DMS 273 treated with DMSO at 0.1 percent for 48 hours (cell line): ENCODE measurements around the gene B3GAT2.

Source experiments
- DNase-seq: peaks from one replicate; lab custom pipeline; 2025; lab: John Stamatoyannopoulos, UW

B3GAT2 gene

GRCh38 chr6:70900047-70900446 lies 56.8 kb downstream of the B3GAT2 start:
- no peak for DNase-seq

DNA sequence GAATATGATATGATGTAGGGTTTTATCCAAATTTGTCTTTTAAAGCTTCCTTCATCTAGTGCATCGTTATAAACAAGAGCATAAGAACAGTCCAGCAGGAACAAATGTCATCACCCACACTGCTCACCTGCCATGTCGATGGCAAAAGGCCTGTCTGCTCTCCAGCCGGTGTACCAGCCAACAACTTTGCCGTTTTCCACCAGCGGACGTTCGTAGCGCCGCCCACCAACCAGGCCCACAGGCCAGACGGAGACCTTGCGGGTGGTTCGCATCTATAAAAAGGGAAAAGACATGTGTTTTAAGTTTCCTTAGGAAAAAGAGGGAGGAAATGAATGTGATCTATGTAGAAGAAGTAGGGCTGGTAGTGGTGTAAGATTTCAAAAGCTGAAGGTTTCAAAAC lies 62.9 kb downstream of the B3GAT2 start:
- peak; percentile 89 for DNase-seq

- peak; percentile 62 for DNase-seq
Observed at GRCh38 chr6:70889270-70889669, 67.6 kb downstream of the B3GAT2 start.

DNA sequence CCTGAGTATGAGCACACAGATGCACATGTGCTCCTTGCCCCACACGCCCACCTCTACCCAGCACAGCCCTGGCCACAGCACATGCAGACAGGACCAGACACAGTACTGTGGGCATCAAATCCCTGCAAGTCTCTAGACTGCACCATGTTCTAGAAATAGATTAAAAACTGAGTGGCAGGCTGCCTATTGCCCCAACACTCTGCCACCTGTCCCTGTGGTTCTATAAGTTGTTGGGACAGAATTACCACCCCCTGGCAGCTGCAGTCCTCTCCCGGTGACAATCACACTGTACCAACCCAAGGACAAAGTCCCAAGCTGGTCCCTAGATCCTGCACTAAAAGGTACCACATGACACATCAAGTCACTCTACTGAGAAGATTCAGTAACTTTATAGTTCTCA lies 70.2 kb downstream of the B3GAT2 start:
- DNase-seq = no peak

DNA sequence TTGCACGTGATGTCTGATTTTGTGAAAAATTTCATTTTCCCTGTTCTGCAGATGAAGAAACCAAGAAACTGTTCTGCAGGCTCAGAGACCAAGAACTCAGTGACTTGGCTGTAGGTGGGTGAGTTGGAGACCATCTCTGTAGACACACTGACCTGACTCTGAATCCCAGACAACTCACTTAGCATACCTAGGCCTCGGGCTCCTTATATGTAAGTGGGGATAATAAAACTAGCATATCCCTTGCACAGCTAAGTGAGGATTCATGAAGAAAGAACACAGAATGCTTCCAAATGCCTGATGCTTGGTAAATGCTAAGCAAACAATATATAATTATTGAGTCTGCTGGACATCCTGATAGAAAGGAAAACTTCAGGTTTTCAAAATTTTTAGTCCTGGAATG lies 70.8 kb downstream of the B3GAT2 start:
- no peak for DNase-seq

GRCh38 chr6:70884074-70884983 lies 72.5 kb downstream of the B3GAT2 start:
- peak; percentile 32 for DNase-seq

DNA sequence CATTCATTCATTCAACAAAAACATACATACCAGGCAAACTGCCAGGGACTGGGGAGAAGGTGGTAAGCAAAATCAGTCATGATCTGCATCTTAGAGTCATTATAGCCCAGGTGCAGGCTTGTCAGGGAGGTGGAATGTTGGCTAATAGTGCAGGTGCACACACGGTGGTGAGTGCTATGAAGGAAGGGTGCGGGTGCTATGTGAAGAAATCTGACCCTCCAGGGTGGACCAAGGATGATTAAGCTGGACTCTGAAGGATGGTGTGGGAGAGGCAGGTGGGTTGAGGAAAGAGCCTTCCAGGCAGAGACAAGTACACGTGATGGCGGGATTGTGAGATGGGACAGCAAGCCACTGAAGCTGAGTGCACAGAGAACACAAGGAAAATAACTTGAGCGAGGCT lies 77.4 kb downstream of the B3GAT2 start:
- DNase-seq = no peak

- DNase-seq = no peak
Observed at GRCh38 chr6:70874181-70874913, 82.5 kb downstream of the B3GAT2 start.

- DNase-seq = no peak
Observed at GRCh38 chr6:70872469-70872868, 84.4 kb downstream of the B3GAT2 start.

DNA sequence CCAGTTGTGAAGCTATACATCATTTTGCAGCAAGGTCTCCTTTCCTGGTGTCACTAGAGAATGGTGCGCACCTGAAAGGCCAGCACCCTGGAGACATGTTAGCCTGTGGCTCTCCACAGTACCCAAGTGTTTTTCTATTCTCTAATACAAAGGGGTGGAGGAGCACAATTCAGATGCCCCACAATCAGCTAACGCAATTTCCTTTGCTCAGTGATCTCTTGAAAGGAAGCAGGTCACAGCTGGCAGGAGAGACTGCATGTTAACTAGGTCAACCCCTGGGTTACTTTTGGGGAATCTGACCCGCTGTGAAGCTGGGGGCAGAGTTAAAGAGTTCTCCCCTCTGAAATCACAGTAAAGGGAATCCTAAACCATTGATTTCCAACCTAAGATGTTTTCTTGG lies 92.5 kb downstream of the B3GAT2 start:
- DNase-seq = no peak

GRCh38 chr6:70863343-70863742 lies 93.5 kb downstream of the B3GAT2 start:
- DNase-seq = no peak

DNA sequence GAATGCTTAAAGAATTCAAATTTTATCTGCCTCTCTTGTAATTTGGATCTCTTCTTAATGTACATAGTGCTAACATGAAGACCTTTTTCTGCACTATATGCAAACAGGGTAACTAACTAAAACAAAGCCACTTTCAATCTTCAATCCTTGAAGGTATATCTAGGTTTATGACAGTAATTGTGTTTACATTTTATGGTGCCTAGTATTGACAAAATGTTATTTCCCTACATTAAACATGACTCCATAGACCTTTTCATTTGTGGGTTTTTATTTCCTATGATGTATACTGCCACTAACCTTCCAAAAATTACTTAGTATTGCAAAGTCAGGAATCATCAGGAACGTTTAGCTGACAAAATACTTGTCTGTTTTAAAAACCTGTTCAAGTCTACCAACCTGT lies 95.9 kb downstream of the B3GAT2 start:
- DNase-seq = no peak

GRCh38 chr6:70860045-70860444 lies 96.8 kb downstream of the B3GAT2 start:
- DNase-seq = peak; percentile 67

- no peak for DNase-seq
Observed at GRCh38 chr6:70857387-70858077, 99.3 kb downstream of the B3GAT2 start.

GRCh38 chr6:70852667-70853246 lies 104.1 kb downstream of the B3GAT2 start:
- DNase-seq = no peak

DNA sequence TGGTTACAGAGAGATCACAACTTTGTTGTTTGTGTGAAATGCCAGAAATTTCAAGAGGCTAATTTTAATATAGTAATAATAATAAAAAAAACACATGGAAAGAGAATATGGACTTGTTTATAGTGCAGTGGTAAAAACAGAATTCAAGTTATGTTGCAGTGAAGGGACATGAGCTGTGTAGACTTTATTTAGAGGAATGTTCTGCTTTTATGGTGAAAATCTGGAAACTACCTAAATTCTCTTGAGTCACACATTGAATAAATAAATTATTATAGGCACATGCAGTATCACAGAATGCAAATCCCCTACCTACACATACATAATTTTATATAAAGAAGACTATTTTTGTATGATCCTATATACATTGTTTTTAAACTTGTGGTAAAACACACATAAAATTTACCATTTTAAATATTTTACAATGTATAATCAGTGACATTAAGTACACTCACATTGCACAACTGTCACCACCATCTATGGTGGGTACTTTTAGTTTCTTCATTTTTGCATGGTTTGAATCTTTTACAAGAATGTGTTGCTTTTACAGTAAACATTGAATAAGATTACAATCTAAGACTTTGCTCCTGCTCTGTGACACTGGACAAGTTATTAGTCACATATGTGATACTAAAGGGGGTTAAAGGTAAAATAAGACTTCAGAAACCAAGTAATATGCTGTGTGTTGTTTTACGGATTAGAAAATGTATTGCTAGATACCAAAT lies 107.4 kb downstream of the B3GAT2 start:
- no peak for DNase-seq

DNA sequence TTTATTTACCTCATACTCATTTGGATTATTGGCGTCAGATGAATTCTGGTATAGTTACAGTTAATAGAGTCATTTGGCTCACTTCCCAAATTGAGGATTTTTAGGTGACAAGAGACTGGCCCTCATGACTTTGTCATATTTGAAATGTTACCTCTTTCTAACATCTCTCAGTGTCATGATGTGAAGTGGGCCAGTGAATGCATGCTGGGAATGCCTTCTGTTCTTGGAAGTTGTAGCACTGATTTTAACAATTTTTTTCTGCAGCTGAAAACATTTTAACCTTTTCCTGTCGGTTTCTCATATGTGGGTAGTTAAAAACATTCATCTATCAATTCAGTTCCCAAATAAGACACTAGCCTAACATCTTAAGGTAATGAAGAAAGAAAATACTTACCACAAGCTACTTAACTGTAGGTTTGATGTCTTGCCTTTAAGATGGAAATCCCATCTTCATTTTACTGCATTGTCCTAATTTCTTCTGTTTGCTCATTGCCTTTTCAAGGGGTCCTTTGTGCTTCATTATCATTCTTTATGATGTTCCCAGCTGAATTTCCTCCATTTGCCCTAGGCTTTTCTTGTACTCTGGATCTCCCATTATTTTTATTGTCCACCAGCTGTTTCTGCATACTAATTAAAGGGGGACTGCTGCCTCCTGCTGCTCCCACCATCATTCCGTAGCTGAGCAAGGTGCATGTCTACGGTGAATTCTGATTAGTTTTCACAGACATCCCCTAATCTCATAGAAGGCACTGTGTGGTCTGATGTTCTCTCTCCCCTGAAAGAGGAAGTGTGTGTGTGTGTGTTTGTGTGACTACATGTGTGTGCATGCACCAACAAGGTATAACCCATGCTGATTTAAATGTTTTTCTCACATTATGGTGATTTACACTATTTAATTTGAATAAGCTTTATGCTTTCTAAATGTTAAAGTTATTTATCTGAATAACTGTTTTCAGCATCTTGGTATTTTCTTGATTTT lies 109.5 kb downstream of the B3GAT2 start:
- no peak for DNase-seq

GRCh38 chr6:70846207-70846835 lies 110.5 kb downstream of the B3GAT2 start:
- DNase-seq = no peak

GRCh38 chr6:70844301-70844700 lies 112.6 kb downstream of the B3GAT2 start:
- no peak for DNase-seq
